Endothelial cell of umbilical vein (primary cell): Measurements from ENCODE around the gene TMX1.

ENCODE experiments used
- CTCF ChIP-seq, 2 donors: IDR thresholded peaks; 1 replicate in 1 of 2; 2 replicates in 1 of 2; pipeline ENCODE4 v1.5.1; 2011; ENCODE audit warnings: low read length in 2 of 2, mild to moderate bottlenecking in 2 of 2, moderate library complexity in 2 of 2, control low read depth in 1 of 2, inconsistent platforms in 1 of 2, low read depth in 1 of 2; ENCODE audit not compliant: insufficient read depth in 1 of 2; ENCODE audit errors: extremely low read depth in 1 of 2
- EZH2 ChIP-seq: IDR thresholded peaks from 2 replicates; pipeline ENCODE4 v1.6.1; 2012; ENCODE audit warnings: borderline replicate concordance, low read depth, mild to moderate bottlenecking, moderate library complexity, low read length, inconsistent platforms; ENCODE audit not compliant: severe bottlenecking
- FOS ChIP-seq: IDR thresholded peaks from 2 replicates; pipeline ENCODE4 v1.6.1; 2011; ENCODE audit warnings: mild to moderate bottlenecking, low read length, moderate library complexity, borderline replicate concordance; ENCODE audit not compliant: insufficient read depth
- GATA2 ChIP-seq: IDR thresholded peaks from 2 replicates; pipeline ENCODE4 v1.7.0; 2011; ENCODE audit warnings: low read depth, mild to moderate bottlenecking, moderate library complexity, mixed read lengths, low read length; ENCODE audit not compliant: insufficient read length, insufficient read depth
- JUN ChIP-seq: IDR thresholded peaks from 2 replicates; pipeline ENCODE4 v1.6.1; 2011; ENCODE audit warnings: borderline replicate concordance, low read depth; ENCODE audit not compliant: insufficient read length, insufficient read depth
- POLR2A ChIP-seq: IDR thresholded peaks from 2 replicates; pipeline ENCODE4 v1.6.1; 2012; ENCODE audit warnings: low read depth, mild to moderate bottlenecking, control low read depth, low read length
- POLR2AphosphoS5 ChIP-seq: IDR thresholded peaks from 2 replicates; pipeline ENCODE4 v1.6.1; 2012; ENCODE audit warnings: low read depth, mild to moderate bottlenecking, control low read depth, low read length, moderate library complexity; ENCODE audit not compliant: insufficient read depth

GRCh38 chr14:51304941-51305340, 64.9 kb downstream of the TMX1 start:
- TF ChIP-seq GATA2 (no peak), CTCF (IDR thresholded peaks at IDR 0.05; ENCODE audit: extremely low read depth in 1 of 2, insufficient read depth in 1 of 2, low read depth in 1 of 2, low read length in 2 of 2) (no peak), JUN (no peak), POLR2A (no peak), FOS (peak; percentile 44), POLR2AphosphoS5 (no peak), EZH2 (no peak)
